Activated CD8-positive, alpha-beta T cell treated with anti-CD3 and anti-CD28 coated beads for 36 hours (primary cell): Measurements from ENCODE around the gene UCN3. TPM values are rescaled to one million over a fixed set of nuclear protein-coding genes. Genes with fewer than 3 reads are reported as not detected.
"Not testable (repeated sequence)": the region's sequence is repeated elsewhere in the genome, so short reads cannot be mapped to it uniquely, and the experiment has no call there.

ENCODE experiments used
- ATAC-seq: fragments of 200-7000 bp; cut with Tn5 transposase; one replicate; pipeline ENCODE4 v1.10.0; 2021; ENCODE audit warnings: mild to moderate bottlenecking, moderate library complexity
- CTCF ChIA-PET: fragments of 350-600 bp; sonication (Branson Sonifier 250); formaldehyde crosslinking; loops from one replicate; lab custom pipeline; 2021; ENCODE audit warnings: antibody characterized with exemption; lab: Charles Lee
- POLR2A ChIA-PET: fragments of 350-600 bp; sonication (Branson Sonifier 250); formaldehyde crosslinking; loops from one replicate; lab custom pipeline; 2021; ENCODE audit warnings: antibody characterized with exemption; lab: Charles Lee
- DNase-seq: peaks from one replicate; pipeline ENCODE4 v3.0.0-alpha.2; 2020
- H3K27ac Mint-ChIP-seq: one replicate; pipeline ENCODE4 v1.8.0; 2021; ENCODE audit warnings: mild to moderate bottlenecking, mixed read lengths
- H3K27me3 Mint-ChIP-seq: one replicate; pipeline ENCODE4 v1.8.0; 2021; ENCODE audit warnings: mixed read lengths
- H3K36me3 Mint-ChIP-seq: one replicate; pipeline ENCODE4 v1.8.0; 2021; ENCODE audit warnings: low read depth, mixed read lengths
- H3K4me1 Mint-ChIP-seq: one replicate; pipeline ENCODE4 v1.8.0; 2021; ENCODE audit warnings: low read depth, mixed read lengths
- H3K4me3 Mint-ChIP-seq: one replicate; pipeline ENCODE4 v1.8.0; 2021; ENCODE audit warnings: mild to moderate bottlenecking, moderate library complexity, mixed read lengths
- H3K9me3 Mint-ChIP-seq: one replicate; pipeline ENCODE4 v1.8.0; 2021; ENCODE audit warnings: mixed read lengths
- CTCF ChIP-seq: fragments of 200-600 bp; IDR thresholded peaks from one replicate; pipeline ENCODE4 v1.8.0; 2022; ENCODE audit warnings: antibody characterized with exemption, mild to moderate bottlenecking
- intact Hi-C: fragments of 100-400 bp; cut with micrococcal nuclease; formaldehyde crosslinking; loops from one replicate; pipeline ENCODE4 v1.10.0; 2022
- total RNA-seq, 2 experiments: library from RNA; stranded (reverse); gene quantifications; one replicate each; pipeline ENCODE4 v1.2.3, GENCODE V29; 2021

The UCN3 gene
- total RNA-seq, 2 experiments from 2014 or later = not detected

DNA sequence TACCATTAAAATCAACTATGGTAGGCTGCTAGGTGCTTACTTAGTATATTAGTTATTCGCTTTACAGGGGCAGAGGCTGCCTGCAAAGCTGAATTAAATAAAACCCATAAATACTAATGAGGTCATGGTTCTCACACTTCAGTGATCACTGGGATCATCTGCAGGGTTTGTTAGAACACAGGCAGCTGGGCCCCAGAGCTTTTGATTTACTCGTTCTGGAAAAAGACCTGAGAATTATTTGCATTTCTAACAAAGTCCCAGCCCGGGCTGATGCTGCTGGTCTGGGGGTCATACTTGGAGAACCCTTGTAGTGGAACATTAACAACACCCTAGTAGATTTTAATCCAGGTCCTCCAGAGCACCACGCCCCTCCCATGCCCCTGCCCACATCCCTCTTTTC lies 8.5 kb downstream of the UCN3 start:
- Mint-ChIP-seq H3K4me3 (no peak overlapping the region), H3K36me3 (no peaks in the 10 kb centered on the region), H3K4me1 (no peaks in the 10 kb centered on the region), H3K27me3 (peaks cover 2% of the 10 kb centered on the region), H3K9me3 (peaks cover 9% of the 10 kb centered on the region), H3K27ac (no peak overlapping the region)
- TF ChIP-seq CTCF = no peak
- POLR2A ChIA-PET = no interaction called here
- no peak for ATAC-seq
- no peak for DNase-seq
- CTCF ChIA-PET = no interaction called here
- intact Hi-C loops = no loop called here

GRCh38 chr10:5373891-5374611 lies 9.3 kb downstream of the UCN3 start:
- H3K27ac Mint-ChIP-seq = no peak overlapping the region
- DNase-seq (no peak), ATAC-seq (no peak)
- TF ChIP-seq CTCF = no peak
- CTCF ChIA-PET = interaction anchor here (1.3 to 1.5 kb wide), 2 partner anchors 524 to 558 kb away, joined by 3 read pairs; no protein-coding TSS in a partner anchor
- intact Hi-C loops = no loop called here
- POLR2A ChIA-PET = no interaction called here
- H3K4me1 Mint-ChIP-seq = no peaks in the 10 kb centered on the region
- H3K36me3 Mint-ChIP-seq = no peaks in the 10 kb centered on the region
- no peak overlapping the region for H3K4me3 Mint-ChIP-seq
- H3K27me3 Mint-ChIP-seq = peaks cover 2% of the 10 kb centered on the region
- H3K9me3 Mint-ChIP-seq = peaks cover 10% of the 10 kb centered on the region

GRCh38 chr10:5376450-5376849 lies 11.7 kb downstream of the UCN3 start:
- CTCF ChIA-PET = no interaction called here
- TF ChIP-seq CTCF = no peak
- H3K4me1 Mint-ChIP-seq = no peaks in the 10 kb centered on the region

DNA sequence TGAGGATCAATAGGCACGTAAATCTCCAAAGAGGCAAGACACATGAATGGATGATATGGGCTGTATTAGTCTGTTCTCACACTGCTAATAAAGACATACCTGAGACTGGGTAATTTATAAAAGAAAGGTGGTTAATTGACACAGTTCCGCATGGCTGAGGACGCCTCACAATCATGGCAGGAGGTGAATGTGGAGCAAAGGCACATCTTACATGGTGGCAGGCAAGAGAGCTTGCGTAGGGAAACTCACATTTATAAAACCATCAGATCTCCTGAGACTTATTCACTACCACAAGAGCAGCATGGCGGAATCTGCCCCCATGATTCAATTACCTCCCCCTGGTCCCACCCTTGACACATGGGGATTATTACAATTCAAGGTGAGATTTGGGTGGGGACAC lies 14.4 kb downstream of the UCN3 start:
- CTCF ChIA-PET = interaction anchor here (0.9 to 2.0 kb wide), 4 partner anchors 19 to 564 kb away, joined by 3 to 9 read pairs (median 5); no protein-coding TSS in a partner anchor
- POLR2A ChIA-PET, ATAC-seq: not testable (repeated sequence)

More at GRCh38 chr10:5376450-5376849, 11.7 kb downstream of the UCN3 start:
- ATAC-seq = no peak
- no peak for DNase-seq
- H3K36me3 Mint-ChIP-seq = no peaks in the 10 kb centered on the region
- H3K4me3 Mint-ChIP-seq = no peak overlapping the region
- POLR2A ChIA-PET = no interaction called here
- H3K27ac Mint-ChIP-seq = no peak overlapping the region
- peaks cover 2% of the 10 kb centered on the region for H3K27me3 Mint-ChIP-seq
- H3K9me3 Mint-ChIP-seq = peaks cover 4% of the 10 kb centered on the region
- intact Hi-C loops = no loop called here

DNA sequence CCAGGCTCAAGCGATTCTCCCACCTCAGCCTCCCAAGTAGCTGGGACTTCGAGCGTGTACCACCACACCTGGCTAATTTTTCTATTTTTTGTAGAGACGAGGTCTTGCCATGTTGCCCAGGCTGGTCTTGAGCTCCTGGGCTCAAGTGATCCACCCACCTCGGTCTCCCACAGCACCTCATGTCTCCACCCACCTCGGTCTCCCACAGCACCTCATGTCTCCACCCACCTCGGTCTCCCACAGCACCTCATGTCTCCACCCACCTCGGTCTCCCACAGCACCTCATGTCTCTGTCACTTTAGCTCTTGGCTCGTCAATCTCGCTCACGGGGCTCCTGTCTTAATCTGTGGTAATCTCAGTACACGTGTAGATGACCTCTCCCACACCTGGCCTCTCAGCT lies 15.6 kb downstream of the UCN3 start:
- POLR2A ChIA-PET, DNase-seq, H3K4me3 Mint-ChIP-seq: not testable (repeated sequence)

More for the DNA sequence above, 14.4 kb downstream of the UCN3 start:
- H3K27ac Mint-ChIP-seq, DNase-seq, H3K4me1 Mint-ChIP-seq, H3K27me3 Mint-ChIP-seq, H3K9me3 Mint-ChIP-seq, H3K36me3 Mint-ChIP-seq, intact Hi-C loops, H3K4me3 Mint-ChIP-seq: not testable (repeated sequence)

DNA sequence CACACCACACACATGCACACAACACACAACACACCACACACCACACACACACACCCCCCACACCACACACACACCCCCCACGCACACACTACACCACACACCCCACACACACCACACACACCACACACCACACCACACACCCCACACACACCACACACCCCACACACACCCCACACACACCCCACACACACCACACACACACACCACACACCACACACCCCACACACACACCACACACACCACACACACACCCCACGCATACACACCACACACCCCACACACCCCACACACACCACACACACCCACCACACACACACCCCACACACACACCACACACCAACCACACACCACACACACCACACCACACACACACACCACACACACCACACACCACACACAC lies 16.4 kb downstream of the UCN3 start:
- POLR2A ChIA-PET = no interaction called here
- DNase-seq (no peak), ATAC-seq (no peak)
- no peak overlapping the region for H3K27ac Mint-ChIP-seq
- H3K4me1 Mint-ChIP-seq = no peaks in the 10 kb centered on the region
- H3K36me3 Mint-ChIP-seq = no peaks in the 10 kb centered on the region
- no peak for TF ChIP-seq CTCF
- CTCF ChIA-PET = interaction anchor here (0.6 to 2.0 kb wide), 3 partner anchors 176 to 566 kb away, joined by 3 to 9 read pairs (median 5); no protein-coding TSS in a partner anchor
- peaks cover 4% of the 10 kb centered on the region for H3K9me3 Mint-ChIP-seq
- no peak overlapping the region for H3K4me3 Mint-ChIP-seq
- H3K27me3 Mint-ChIP-seq = peaks cover 3% of the 10 kb centered on the region
- intact Hi-C loops = loop anchor here (5.0 kb wide), 1 partner anchor 534 kb away; no protein-coding TSS in a partner anchor

More for the DNA sequence above, 15.6 kb downstream of the UCN3 start:
- not testable (repeated sequence) for H3K4me1 Mint-ChIP-seq, H3K27ac Mint-ChIP-seq, ATAC-seq, H3K27me3 Mint-ChIP-seq, H3K9me3 Mint-ChIP-seq, H3K36me3 Mint-ChIP-seq
- intact Hi-C loops = loop anchor here (5.0 kb wide), 1 partner anchor 533 kb away; no protein-coding TSS in a partner anchor
- CTCF ChIA-PET = interaction anchor here (0.6 to 2.0 kb wide), 4 partner anchors 20 to 565 kb away, joined by 3 to 9 read pairs (median 5); no protein-coding TSS in a partner anchor
